ENCODE data around the gene RNF113B. TPM values are rescaled to one million over a fixed set of nuclear protein-coding genes. Genes with fewer than 3 reads are reported as not detected.

The RNF113B gene
- not detected for total RNA-seq

DNA sequence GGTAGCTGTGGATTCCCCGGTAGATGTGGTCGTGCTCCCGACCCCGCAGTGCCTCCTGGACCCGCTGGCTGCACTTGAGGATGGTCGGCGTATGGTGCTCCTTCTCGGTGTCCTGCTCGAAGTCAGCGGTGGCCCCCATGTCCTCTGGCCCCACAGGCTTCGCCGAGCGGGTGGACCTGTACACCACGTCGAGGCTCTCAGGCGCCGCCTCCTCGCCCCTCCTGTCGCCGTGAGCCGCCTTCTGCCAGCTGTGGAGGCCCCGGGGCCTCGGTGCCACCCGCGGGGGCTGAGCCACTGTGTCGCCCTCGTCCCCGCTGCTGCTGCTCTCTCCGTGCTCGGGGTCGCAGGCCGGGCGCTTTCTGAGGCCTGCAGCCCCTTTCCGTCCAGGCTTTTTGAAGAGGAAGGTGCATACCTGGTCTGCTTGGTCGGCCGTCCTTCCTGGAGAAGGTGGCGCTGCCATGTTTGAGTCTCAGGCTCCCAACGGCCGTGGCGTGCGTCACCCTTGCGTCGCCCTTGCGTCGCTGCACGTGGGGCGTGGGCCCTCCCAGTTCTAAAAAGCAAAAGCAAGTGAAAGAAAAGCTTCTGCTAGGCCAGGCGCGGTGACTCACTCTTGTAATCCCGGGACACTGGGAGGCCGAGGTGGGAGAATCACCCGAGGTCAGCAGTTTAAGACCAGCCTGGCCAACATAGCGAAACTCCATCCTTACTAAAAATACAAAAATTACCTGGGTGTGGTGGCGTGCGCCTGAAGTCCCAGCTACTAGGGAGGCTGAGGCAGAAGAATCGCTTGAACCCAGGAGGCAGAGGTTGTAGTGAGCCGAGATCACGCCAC lies at the start of gene RNF113B:
Gene RNF113B, minus strand, starts transcription at position 493 of the 832 bp plus-strand sequence. Its CDS starts 33 bp downstream, at position 460.
- Histone ChIP-seq H3K4me3 (ENCODE audit: low read length in 3 of 3) (no peak within 1 kb of the TSS), H3K27me3 (ENCODE audit: control insufficient read depth in 3 of 3, insufficient read depth in 3 of 3, low read length in 3 of 3) (peaks cover 0 to under 1% (median 0%) of the 10 kb centered on the region in 3 donors), H3K36me3 (ENCODE audit: control insufficient read depth in 3 of 3, insufficient read depth in 3 of 3, low read length in 3 of 3) (no peaks in the 10 kb centered on the region), H3K4me1 (ENCODE audit: control insufficient read depth in 3 of 3, insufficient read depth in 3 of 3, low read length in 3 of 3) (peaks cover 23 to 28% (median 25%) of the 10 kb centered on the region in 3 donors), H3K9ac (ENCODE audit: low read depth in 1 of 3, low read length in 3 of 3) (no peak within 1 kb of the TSS), H3K27ac (ENCODE audit: low read depth, low read length) (no peak within 1 kb of the TSS), H3K9me3 (ENCODE audit: control insufficient read depth in 3 of 3, low read length in 3 of 3) (peaks cover 0 to 4% (median 0%) of the 10 kb centered on the region in 3 donors)

DNA sequence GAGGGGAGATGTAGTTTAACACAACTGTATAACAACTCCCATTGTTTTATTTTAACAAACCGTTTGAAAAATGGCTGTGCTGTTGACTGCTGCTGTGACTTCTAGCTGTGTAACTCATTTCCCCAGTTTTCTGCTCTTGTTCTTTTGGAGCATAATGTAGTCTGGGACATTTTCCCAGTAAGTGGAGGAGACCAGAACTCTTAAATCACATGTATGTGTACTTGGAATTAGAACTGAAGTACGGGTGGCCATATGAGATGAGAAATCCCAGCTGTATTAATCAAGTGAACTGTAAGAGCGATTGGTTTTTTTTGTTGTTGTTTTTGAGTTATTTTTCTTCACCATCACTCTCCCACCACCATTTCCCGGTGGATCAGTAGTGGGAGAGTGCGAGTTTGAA lies 49.4 kb upstream of the RNF113B start:
- Histone ChIP-seq H3K4me3 (ENCODE audit: low read length in 3 of 3) (no peak overlapping the region), H3K27me3 (ENCODE audit: control insufficient read depth in 3 of 3, insufficient read depth in 3 of 3, low read length in 3 of 3) (no peaks in the 10 kb centered on the region), H3K36me3 (ENCODE audit: control insufficient read depth in 3 of 3, insufficient read depth in 3 of 3, low read length in 3 of 3) (no peaks in the 10 kb centered on the region), H3K9me3 (ENCODE audit: control insufficient read depth in 3 of 3, low read length in 3 of 3) (no peaks in the 10 kb centered on the region), H3K27ac (ENCODE audit: low read depth, low read length) (no peak overlapping the region), H3K9ac (ENCODE audit: low read depth in 1 of 3, low read length in 3 of 3) (no peak overlapping the region), H3K4me1 (ENCODE audit: control insufficient read depth in 3 of 3, insufficient read depth in 3 of 3, low read length in 3 of 3) (peaks cover 0 to 4% (median 0%) of the 10 kb centered on the region in 3 donors)

DNA sequence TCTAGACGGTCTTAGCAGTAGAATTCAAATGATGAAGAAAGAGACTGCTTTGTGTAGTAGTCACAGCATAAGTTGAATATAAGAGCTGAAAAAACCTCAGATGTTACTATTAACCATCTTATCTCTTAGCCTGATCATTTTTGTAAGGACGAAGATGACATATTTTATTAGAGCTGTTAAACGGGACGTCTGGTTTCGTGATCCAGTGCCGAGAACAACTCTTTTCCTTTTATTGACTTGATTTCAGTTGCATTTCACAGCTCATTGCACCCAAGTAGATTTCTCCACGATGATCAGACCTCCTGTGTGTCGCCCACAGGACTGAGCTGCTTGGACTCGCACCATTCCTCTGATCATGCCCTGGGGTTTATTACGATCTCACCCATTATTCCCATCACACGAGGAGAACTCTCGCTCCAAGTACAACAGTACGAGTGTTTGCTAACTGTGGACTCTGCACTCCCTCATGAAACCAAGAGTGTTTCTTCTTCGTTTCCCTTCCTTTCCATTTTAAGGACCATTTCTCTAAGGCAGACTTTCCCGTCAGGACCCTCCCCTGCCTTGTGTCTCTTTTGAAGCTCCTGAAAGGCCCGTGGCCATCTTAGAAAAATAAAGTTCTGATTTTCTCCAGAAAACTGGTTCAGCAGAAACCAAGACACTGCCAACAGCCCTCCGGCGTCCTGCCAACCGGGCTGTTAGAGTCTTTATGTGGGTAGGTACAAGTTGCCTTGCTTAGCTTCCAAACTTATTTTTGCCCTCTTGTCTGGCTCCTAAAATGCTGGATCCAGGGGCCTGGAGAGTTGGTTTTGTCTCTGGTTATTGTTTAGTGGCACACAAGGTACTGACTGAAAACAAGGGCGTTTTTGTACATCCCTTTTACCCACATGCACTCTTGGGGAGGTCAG lies 48.2 kb upstream of the RNF113B start:
- no peak overlapping the region for H3K27ac ChIP-seq (ENCODE audit: low read depth, low read length)
- H3K9me3 ChIP-seq (ENCODE audit: control insufficient read depth in 3 of 3, low read length in 3 of 3): no peaks in the 10 kb centered on the region
- H3K36me3 ChIP-seq (ENCODE audit: control insufficient read depth in 3 of 3, insufficient read depth in 3 of 3, low read length in 3 of 3): no peaks in the 10 kb centered on the region
- no peak overlapping the region for H3K9ac ChIP-seq (ENCODE audit: low read depth in 1 of 3, low read length in 3 of 3)
- H3K4me3 ChIP-seq (ENCODE audit: low read length in 3 of 3): no peak overlapping the region
- H3K4me1 ChIP-seq (ENCODE audit: control insufficient read depth in 3 of 3, insufficient read depth in 3 of 3, low read length in 3 of 3): peaks cover 0 to 6% (median 0%) of the 10 kb centered on the region in 3 donors
- H3K27me3 ChIP-seq (ENCODE audit: control insufficient read depth in 3 of 3, insufficient read depth in 3 of 3, low read length in 3 of 3): no peaks in the 10 kb centered on the region

DNA sequence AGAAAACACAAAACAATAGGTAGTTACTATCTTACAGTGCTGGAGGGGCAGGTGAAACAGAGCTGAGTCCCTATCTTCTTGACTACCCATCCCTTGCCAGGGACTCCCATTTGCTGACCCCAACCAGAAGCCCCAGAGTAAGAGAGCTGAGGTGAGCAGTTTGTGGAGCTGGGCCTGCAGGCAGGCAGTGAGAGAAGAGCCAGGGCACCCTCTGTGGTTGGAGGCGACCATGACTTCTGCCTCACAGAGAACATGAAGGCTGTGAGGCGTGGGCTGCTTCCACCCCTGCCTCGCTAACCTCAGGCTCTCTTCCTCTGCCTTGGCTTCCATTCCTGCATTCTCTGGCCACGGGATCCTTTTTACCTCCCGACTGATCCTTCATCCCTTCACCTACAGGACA lies 47.5 kb upstream of the RNF113B start:
- Histone ChIP-seq H3K4me3 (ENCODE audit: low read length in 3 of 3) (no peak overlapping the region), H3K9me3 (ENCODE audit: control insufficient read depth in 3 of 3, low read length in 3 of 3) (no peaks in the 10 kb centered on the region), H3K36me3 (ENCODE audit: control insufficient read depth in 3 of 3, insufficient read depth in 3 of 3, low read length in 3 of 3) (no peaks in the 10 kb centered on the region), H3K27me3 (ENCODE audit: control insufficient read depth in 3 of 3, insufficient read depth in 3 of 3, low read length in 3 of 3) (no peaks in the 10 kb centered on the region), H3K4me1 (ENCODE audit: control insufficient read depth in 3 of 3, insufficient read depth in 3 of 3, low read length in 3 of 3) (peaks cover 0 to 6% (median 0%) of the 10 kb centered on the region in 3 donors), H3K27ac (ENCODE audit: low read depth, low read length) (no peak overlapping the region), H3K9ac (ENCODE audit: low read depth in 1 of 3, low read length in 3 of 3) (no peak overlapping the region)

DNA sequence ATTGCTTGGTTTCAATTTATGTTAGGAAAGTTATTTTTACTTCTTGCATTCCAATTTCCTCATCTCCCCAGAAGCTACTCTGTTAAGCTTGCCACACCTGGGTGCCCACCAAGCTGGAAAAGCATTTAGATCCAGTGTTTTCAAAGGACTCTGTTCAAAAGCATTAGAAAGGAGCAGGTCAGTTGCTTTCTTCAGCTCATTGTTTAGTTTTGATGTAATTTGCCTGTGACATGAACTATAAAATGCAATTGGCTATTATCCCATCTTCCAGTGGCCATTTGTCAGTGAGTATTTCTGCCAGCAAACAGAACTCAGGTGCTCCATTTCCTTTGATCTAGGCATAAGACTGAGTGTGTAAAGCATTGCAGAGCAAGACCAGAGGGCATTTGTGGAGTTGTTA lies 46.7 kb upstream of the RNF113B start:
- Histone ChIP-seq H3K27me3 (ENCODE audit: control insufficient read depth in 3 of 3, insufficient read depth in 3 of 3, low read length in 3 of 3) (no peaks in the 10 kb centered on the region), H3K36me3 (ENCODE audit: control insufficient read depth in 3 of 3, insufficient read depth in 3 of 3, low read length in 3 of 3) (no peaks in the 10 kb centered on the region), H3K9ac (ENCODE audit: low read depth in 1 of 3, low read length in 3 of 3) (no peak overlapping the region), H3K4me1 (ENCODE audit: control insufficient read depth in 3 of 3, insufficient read depth in 3 of 3, low read length in 3 of 3) (peaks cover 0 to 6% (median 0%) of the 10 kb centered on the region in 3 donors), H3K4me3 (ENCODE audit: low read length in 3 of 3) (no peak overlapping the region), H3K27ac (ENCODE audit: low read depth, low read length) (no peak overlapping the region), H3K9me3 (ENCODE audit: control insufficient read depth in 3 of 3, low read length in 3 of 3) (no peaks in the 10 kb centered on the region)

DNA sequence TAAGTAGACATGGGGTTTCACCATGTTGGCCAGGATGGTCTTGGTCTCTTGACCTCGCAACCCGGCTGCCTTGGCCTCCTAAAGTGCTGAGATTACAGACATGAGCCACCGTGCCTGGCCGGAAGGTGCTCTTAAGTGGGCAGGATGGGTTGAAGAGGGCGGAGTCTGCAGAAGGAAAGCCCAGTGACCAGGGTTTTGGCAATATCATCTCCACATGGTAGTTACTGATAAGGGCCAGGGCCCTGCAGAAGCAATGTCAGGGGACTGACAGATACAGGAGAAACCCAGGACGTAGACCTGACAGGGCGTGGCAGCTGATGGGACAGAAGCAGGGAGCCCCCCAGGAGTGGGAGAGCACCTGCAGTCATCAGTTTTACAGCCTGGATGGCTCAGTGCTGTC lies 45.7 kb upstream of the RNF113B start:
- H3K9me3 ChIP-seq (ENCODE audit: control insufficient read depth in 3 of 3, low read length in 3 of 3): no peaks in the 10 kb centered on the region
- peaks cover 0 to 6% (median 0%) of the 10 kb centered on the region in 3 donors for H3K4me1 ChIP-seq (ENCODE audit: control insufficient read depth in 3 of 3, insufficient read depth in 3 of 3, low read length in 3 of 3)
- no peaks in the 10 kb centered on the region for H3K27me3 ChIP-seq (ENCODE audit: control insufficient read depth in 3 of 3, insufficient read depth in 3 of 3, low read length in 3 of 3)
- H3K4me3 ChIP-seq (ENCODE audit: low read length in 3 of 3): no peak overlapping the region
- no peaks in the 10 kb centered on the region for H3K36me3 ChIP-seq (ENCODE audit: control insufficient read depth in 3 of 3, insufficient read depth in 3 of 3, low read length in 3 of 3)
- H3K27ac ChIP-seq (ENCODE audit: low read depth, low read length): no peak overlapping the region
- H3K9ac ChIP-seq (ENCODE audit: low read depth in 1 of 3, low read length in 3 of 3): no peak overlapping the region

DNA sequence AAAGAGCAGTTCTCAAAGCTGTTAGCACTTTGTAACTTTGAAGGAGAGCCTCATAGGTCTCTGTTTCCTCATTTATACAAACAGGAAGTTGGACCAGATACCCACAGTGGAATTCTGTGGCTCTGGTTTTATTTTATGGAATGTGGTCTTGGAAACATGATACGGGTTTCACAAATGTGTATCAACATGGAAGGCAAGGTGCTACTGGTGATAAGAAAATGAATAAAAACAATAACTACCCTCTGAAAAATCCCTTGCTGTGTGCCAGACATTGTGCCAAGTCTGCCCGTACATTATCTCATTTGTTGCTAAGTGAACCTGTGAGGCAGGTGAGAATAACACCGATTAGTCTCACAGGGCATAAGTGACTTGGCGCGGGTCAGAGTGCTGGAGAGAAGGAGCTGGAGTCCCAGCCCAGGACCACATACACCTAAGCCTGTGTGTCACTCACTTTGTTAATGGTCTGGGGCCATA lies 45.0 kb upstream of the RNF113B start:
- H3K4me3 ChIP-seq (ENCODE audit: low read length in 3 of 3): no peak overlapping the region
- no peaks in the 10 kb centered on the region for H3K36me3 ChIP-seq (ENCODE audit: control insufficient read depth in 3 of 3, insufficient read depth in 3 of 3, low read length in 3 of 3)
- no peak overlapping the region for H3K27ac ChIP-seq (ENCODE audit: low read depth, low read length)
- H3K9ac ChIP-seq (ENCODE audit: low read depth in 1 of 3, low read length in 3 of 3): no peak overlapping the region
- no peaks in the 10 kb centered on the region for H3K9me3 ChIP-seq (ENCODE audit: control insufficient read depth in 3 of 3, low read length in 3 of 3)
- H3K27me3 ChIP-seq (ENCODE audit: control insufficient read depth in 3 of 3, insufficient read depth in 3 of 3, low read length in 3 of 3): no peaks in the 10 kb centered on the region
- peaks cover 0 to 6% (median 0%) of the 10 kb centered on the region in 3 donors for H3K4me1 ChIP-seq (ENCODE audit: control insufficient read depth in 3 of 3, insufficient read depth in 3 of 3, low read length in 3 of 3)

DNA sequence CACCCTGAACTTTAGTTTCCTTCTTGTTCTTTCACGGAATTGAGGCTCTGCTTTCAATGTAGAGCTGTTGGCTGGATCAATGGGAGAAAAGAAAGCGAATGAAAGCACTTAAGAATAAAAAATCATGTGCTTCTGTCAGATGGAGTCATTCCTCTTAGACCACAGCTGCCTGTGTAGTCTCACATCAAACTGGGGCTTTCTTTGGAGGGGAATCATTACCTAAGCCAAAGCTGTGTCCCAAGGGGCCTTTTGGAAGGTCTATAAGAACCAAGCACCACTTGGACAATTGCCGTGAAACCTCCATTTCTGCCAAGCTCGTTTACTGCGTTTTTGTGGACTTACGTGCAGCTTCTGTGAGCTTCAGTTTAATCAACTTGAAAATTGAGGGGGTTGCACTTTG lies 44.2 kb upstream of the RNF113B start:
- no peak overlapping the region for H3K27ac ChIP-seq (ENCODE audit: low read depth, low read length)
- no peak overlapping the region for H3K9ac ChIP-seq (ENCODE audit: low read depth in 1 of 3, low read length in 3 of 3)
- no peaks in the 10 kb centered on the region for H3K36me3 ChIP-seq (ENCODE audit: control insufficient read depth in 3 of 3, insufficient read depth in 3 of 3, low read length in 3 of 3)
- H3K4me1 ChIP-seq (ENCODE audit: control insufficient read depth in 3 of 3, insufficient read depth in 3 of 3, low read length in 3 of 3): peaks cover 0 to 6% (median 0%) of the 10 kb centered on the region in 3 donors
- H3K4me3 ChIP-seq (ENCODE audit: low read length in 3 of 3): no peak overlapping the region
- no peaks in the 10 kb centered on the region for H3K27me3 ChIP-seq (ENCODE audit: control insufficient read depth in 3 of 3, insufficient read depth in 3 of 3, low read length in 3 of 3)
- H3K9me3 ChIP-seq (ENCODE audit: control insufficient read depth in 3 of 3, low read length in 3 of 3): no peaks in the 10 kb centered on the region

DNA sequence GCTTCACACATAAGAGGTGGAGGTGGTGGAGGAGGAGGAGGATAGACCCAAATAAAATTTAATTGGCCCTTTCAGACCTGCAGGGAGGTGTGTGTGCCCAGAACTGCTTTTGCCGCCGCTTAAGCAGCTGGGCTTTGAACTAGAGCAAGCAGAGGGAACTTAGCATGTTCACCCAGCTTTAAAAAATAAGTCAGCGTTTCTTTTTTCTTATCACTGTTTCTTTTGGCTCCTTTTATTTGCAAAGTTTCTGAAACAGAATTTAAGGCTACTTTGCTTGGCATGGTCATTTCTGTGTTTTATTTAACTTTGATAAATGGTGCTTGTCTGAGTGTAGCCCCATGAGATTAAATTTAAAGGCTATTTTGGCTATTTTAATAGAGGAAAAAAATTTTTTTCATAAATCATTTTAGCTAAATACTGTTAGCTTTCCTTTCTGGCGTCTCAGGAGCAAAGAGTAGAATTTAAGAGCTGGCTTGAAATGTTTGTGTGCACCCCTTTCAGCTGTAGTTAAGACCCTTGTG lies 43.3 kb upstream of the RNF113B start:
- Histone ChIP-seq H3K9me3 (ENCODE audit: control insufficient read depth in 3 of 3, low read length in 3 of 3) (no peaks in the 10 kb centered on the region), H3K4me3 (ENCODE audit: low read length in 3 of 3) (no peak overlapping the region), H3K4me1 (ENCODE audit: control insufficient read depth in 3 of 3, insufficient read depth in 3 of 3, low read length in 3 of 3) (peaks cover 0 to 13% (median 2%) of the 10 kb centered on the region in 3 donors), H3K36me3 (ENCODE audit: control insufficient read depth in 3 of 3, insufficient read depth in 3 of 3, low read length in 3 of 3) (no peaks in the 10 kb centered on the region), H3K27me3 (ENCODE audit: control insufficient read depth in 3 of 3, insufficient read depth in 3 of 3, low read length in 3 of 3) (no peaks in the 10 kb centered on the region), H3K9ac (ENCODE audit: low read depth in 1 of 3, low read length in 3 of 3) (no peak overlapping the region), H3K27ac (ENCODE audit: low read depth, low read length) (no peak overlapping the region)

Data from skeletal muscle tissue (tissue), 4 donors.